Endometrial microvascular endothelial cells (primary cell): ENCODE results near the gene HSPA1L. TPM values are rescaled to one million over a fixed set of nuclear protein-coding genes. Genes with fewer than 3 reads are reported as not detected.
"Not testable (repeated sequence)": the region's sequence is repeated elsewhere in the genome, so short reads cannot be mapped to it uniquely, and the experiment has no call there.

Source experiments
- in situ Hi-C: cut with HindIII; loops from 2 replicates; pipeline ENCODE4 v1.10.0; 2017; ENCODE audit warnings: low sequenced_read_pairs, low pct_unique_long_range_greater_than_20kb; ENCODE audit errors: inconsistent ontology term
- total RNA-seq: library from RNA; depleted of rRNA; stranded (reverse); fragments of >200 nt; gene quantifications from one replicate; pipeline ENCODE4 v1.2.3, GENCODE V29; 2015; ENCODE audit errors: inconsistent ontology term

HSPA1L gene
- total RNA-seq, 1 donor from 2014 or later = 0.65 TPM

DNA sequence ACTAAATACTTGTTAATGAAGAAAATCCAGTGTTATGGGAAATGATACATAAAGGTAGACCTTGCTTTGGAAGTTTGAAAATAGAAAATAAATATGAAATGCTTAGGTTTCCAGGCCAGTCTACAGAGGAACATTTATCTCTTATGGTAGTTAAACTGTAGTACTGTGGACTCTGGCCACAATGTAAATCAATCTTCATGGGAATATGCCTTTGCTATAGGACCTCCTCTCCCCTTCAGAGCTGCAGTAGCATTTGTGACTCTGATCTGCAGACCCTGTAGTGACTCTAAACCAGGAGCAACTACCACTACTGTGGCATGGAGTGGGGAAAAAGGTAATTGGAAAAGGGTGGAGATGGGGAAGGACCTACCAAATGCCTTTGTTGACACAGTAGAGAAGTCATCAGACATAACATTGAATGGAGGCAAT, 4.8 kb upstream of the HSPA1L start:
- in situ Hi-C loops = no loop called here

DNA sequence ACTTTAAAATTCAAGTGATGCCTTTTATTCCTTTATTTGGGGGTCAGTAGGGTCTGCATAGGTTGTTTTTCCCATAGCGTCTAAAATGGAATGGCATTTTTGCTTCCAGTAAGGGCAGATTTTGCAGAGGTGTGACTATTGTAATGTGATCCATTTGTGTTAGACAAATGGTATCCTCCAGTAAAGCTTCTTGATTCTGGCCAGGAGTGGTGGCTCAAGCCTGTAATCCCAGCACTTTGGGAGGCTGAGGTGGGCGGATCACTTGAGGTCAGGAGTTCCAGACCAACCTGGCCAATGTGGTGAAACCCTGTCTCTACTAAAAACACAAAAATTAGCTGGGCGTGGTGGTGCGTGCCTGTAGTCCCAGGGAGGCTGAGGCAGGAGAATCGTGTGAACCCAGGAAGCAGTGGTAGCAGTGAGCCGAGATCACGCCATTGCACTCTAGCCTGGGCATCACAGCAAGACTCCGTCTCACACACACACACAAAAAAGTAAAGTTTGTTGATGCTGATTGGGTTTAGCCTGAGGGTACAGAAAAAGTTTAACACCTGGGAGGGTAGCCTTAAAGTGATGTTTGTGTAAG, 2.9 kb upstream of the HSPA1L start:
- in situ Hi-C loops = not testable (repeated sequence)

DNA sequence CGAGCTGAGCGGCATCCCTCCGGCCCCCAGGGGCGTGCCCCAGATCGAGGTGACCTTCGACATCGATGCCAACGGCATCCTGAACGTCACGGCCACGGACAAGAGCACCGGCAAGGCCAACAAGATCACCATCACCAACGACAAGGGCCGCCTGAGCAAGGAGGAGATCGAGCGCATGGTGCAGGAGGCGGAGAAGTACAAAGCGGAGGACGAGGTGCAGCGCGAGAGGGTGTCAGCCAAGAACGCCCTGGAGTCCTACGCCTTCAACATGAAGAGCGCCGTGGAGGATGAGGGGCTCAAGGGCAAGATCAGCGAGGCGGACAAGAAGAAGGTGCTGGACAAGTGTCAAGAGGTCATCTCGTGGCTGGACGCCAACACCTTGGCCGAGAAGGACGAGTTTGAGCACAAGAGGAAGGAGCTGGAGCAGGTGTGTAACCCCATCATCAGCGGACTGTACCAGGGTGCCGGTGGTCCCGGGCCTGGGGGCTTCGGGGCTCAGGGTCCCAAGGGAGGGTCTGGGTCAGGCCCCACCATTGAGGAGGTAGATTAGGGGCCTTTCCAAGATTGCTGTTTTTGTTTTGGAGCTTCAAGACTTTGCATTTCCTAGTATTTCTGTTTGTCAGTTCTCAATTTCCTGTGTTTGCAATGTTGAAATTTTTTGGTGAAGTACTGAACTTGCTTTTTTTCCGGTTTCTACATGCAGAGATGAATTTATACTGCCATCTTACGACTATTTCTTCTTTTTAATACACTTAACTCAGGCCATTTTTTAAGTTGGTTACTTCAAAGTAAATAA, 2.2 kb upstream of the HSPA1L start:
- in situ Hi-C loops = not testable (repeated sequence)

DNA sequence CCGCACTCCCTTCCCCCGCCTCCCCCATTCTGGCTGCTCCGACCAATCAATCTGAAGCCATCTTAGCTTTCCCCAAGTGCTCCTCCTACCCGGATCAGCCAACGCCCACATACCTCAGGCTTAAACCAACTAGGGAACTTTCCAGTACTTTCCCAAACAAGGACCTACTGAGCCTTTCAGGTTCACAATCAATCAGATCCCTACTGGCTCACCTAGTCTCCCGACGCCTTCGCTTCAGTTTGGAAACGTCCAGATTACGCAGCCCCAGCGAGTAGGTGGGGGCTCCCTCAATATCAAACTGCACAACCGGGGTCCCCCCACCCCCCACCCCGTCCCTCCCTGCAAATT, 432 bp downstream of the HSPA1L start:
- in situ Hi-C loops = no loop called here

DNA sequence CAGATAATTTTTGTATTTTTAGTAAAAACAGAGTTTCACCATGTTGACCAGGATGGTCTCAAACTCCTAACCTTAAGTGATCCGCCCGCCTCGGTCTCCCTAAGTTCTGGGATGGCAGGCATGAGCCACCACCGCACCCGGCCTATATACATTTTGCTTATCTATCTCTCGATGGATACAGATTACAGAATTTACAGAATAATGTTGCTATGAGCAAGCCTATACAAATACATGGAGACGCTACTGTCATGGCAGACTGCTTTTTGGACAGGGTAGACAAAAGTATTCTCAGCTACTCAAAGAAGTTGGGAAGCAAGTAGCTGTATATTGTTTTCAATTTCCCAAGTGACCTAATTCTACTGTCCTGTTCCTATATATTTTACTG, 1.6 kb downstream of the HSPA1L start:
- in situ Hi-C loops = no loop called here

DNA sequence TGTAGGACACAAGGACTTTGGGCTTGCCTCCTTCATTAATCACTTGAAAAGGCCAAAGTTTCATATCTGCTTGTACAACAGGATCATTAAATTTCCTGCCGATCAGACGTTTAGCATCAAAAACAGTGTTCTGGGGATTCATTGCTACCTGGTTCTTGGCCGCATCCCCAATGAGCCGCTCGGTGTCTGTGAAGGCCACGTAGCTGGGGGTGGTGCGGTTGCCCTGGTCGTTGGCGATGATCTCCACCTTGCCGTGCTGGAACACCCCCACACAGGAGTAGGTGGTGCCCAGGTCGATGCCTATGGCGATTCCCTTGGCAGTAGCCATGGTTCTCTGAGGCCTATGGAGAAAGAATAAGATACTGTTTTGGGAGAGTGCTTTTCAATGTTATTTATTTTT, 3.4 kb downstream of the HSPA1L start:
- in situ Hi-C loops = no loop called here

DNA sequence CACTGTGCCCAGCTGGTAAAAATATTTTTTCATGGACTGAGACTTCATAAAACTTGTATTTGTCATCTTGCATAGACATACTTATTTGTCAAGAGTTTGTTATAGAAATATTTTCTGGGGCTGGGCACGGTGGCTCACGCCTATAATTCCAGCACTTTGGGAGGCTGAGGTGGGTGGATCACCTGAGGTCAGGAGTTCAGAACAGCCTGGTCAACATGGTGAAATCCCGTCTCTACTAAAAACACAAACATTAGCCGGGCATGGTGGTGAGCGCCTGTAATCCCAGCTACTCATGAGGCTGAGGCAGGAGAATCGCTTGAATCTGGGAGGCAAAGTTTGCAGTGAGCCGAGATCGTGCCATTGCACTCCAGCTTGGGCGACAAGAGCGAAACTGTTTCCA, 6.5 kb downstream of the HSPA1L start:
- in situ Hi-C loops = not testable (repeated sequence)

DNA sequence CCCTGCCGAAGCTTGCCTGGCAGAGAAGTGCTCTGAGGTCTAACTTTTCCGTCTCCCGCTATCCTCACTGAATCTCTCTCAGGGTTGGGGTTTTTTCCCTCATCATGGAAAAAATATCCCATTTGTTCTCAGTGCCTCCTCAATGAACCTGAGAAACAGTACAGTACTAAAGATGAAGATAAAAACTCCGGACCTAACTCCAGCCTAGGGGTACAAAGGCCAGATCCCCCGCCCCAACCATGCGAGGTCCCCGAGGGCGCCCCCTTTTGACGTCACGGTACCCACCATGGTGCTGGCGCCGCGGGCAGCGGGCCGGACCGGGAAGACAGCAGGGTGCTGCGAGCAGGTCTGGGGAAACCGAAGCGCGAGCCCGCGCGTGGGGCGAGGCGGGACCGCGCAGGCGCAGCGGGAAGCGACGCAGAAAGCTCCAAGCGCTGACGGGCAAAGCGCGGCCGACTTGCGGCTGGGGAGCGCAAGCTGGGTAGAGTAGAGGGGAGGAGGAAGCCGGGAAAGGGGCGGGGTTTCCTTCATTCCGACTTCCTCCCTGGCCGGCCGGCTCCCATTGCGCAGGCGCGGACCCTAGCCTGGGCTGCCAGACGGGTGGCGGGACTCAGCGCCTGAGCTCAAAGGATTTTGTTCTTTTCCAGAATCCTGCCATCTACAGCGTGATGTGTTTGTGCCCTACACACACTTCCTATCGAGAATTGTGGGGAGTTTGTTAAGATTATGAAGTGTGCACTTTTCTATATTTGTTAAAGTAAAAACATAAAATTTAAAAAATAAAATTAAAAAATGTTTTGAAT, 8.4 kb downstream of the HSPA1L start, which contains the start of gene LSM2:
Gene LSM2 (minus strand): TSS at position 497 of the 803 bp plus-strand sequence. CDS start 209 bp downstream, at position 288.
- in situ Hi-C loops = no loop called here

DNA sequence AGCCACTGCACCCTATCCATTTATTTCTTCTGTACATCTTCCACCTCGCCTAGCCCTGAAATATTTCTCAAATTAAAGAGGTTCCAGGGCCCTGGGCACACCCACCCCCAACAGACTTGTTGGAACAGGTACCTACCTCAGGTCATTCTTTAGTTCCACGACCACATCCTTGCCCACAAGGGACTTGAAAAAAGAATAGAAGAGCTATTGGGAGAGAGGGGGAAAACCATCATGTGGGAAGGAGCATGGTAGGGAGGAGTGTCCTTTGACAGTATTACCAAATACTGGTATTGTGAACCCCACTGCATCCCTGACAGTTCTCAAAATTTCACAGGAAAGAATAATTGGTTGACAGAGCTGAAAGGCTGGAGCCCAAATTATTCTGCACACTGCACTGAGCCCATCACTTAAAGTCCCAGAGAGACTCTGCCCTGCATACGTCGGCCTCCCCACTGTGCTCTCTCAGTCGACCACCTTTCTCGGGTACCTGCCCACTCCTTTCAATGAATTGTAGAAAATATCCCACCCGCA, 9.1 kb downstream of the HSPA1L start:
- in situ Hi-C loops = no loop called here

DNA sequence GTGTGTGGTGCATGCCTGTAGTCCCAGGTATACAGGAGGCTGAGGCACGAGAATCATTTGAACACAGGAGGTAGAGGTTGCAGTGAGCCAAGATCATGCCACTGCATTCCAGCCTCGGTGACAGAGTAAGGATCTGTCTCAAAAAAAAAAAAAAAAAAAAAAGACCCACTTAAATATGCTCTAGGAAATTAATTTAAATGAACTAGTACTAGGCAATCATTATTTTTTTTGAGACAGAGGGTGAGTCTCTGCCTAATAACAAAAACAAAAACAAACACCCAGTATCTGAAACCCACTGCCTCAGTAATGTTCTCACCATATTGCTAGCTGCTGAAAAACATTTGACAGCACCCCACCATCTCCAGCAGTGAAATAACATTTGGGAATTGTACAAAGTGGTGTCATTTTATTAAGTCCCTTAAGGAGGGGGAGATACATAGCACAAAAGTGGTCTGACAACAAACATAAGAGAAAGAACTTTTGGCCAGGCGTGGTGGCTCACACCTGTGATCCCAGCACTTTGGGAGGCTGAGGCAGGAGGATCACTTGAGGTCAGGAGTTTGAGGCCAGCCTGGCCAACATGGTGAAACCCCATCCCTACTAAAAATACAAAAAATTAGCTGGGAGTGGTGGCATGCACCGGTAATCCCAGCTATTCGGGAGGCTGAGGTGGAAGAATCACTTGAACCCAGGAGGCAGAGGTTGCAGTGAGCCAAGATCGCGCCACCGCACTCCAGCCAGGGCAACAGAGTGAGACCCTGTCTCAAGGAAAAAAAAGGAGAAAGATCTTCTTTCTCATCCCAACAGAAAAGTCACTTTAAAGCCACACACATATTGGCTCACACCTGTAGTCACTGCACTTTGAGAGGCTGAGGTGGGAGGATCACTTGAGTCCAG, 13.8 kb downstream of the HSPA1L start:
- in situ Hi-C loops = not testable (repeated sequence)

DNA sequence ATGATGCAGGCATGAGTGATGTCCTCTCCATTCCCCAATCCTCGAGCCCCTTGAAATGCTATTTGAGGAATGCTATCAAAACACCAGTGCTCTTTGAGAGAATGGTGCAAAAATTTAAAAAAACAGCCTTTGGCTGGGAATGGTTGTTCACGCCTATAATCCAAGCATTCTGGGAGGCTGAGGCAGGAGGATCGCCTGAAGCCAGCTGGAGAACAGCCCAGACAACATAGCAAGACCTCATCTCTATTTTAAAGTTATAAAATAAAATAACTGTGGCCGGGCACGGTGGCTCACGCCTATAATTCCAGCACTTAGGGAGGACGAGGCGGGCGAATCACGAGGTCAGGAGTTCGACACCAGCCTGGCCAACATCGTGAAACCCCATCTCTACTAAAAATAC, 15.3 kb downstream of the HSPA1L start:
- in situ Hi-C loops = no loop called here

DNA sequence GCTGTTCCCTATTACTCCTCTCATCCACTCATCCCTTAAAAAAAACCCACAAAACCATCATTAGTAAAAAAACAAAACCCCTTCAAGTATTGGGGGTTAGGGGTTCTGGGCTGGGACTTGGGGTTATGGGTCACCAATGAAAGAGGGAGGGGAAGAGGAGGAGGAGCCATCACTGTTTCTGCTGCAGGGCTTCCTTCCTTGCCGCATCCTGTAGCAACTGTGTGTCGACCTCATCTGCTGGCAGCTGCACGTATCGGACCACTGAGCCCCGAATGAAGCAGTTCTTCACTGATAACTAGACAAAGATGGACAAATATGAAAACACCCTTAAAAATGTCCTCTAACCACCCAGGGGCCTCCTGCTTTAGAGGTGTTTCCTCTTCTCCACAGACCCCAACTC, 17.5 kb downstream of the HSPA1L start:
- in situ Hi-C loops = no loop called here

DNA sequence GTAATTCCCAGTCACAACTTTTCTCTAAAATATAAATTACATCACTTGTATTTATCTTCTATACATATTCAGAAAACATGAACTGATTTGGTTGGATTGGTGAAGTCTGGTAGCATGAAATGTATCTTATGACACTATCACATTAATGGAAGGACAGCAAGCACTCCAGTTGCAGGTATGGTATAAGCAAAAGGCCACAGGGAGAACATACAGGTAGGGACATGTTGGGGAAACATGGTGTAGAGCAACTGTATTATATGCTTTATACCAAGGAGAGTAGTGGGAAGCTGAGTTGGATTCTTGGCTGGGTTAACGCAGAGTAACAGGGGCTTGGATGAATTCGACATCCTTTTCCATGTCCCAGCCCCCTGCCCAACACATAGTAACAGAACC, 18.1 kb downstream of the HSPA1L start:
- in situ Hi-C loops = no loop called here

DNA sequence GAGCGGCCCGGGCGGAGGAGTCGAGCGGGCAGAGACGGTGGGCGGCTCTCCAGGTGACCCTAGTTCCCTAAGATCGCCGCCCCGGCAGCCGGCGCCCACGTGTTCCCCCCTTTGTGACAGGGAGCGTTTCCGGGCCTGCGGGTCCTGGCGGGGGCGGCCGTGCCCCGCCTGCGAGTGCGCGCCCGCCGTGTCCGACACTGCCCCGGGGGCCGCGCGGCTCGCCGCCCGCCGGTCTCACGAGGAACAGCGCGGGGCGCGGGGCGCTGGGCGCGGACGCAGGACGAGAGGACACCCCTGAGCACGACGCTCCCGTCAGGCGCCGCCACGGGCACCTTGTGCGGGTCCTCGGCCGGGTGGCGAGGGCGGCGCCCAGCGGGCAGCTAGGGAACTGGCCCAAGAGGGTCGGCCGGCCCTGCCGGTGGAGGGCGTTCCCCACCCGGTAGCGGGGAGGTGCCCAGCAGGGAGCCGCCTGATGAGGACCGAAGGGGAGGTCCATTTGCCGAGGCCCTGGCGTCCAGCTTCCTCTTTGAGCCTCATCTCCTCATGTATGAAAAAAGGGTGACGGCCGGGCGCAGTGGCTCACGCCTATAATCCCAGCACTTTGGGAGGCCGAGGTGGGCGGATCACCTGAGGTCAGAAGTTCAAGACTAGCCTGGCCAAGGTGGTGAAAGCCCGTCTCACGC, 19.3 kb downstream of the HSPA1L start, which contains the start of gene VARS1:
Gene VARS1 (minus strand): TSS at position 137 of the 683 bp plus-strand sequence. CDS start 535 bp downstream, outside the sequence.
- in situ Hi-C loops = no loop called here

DNA sequence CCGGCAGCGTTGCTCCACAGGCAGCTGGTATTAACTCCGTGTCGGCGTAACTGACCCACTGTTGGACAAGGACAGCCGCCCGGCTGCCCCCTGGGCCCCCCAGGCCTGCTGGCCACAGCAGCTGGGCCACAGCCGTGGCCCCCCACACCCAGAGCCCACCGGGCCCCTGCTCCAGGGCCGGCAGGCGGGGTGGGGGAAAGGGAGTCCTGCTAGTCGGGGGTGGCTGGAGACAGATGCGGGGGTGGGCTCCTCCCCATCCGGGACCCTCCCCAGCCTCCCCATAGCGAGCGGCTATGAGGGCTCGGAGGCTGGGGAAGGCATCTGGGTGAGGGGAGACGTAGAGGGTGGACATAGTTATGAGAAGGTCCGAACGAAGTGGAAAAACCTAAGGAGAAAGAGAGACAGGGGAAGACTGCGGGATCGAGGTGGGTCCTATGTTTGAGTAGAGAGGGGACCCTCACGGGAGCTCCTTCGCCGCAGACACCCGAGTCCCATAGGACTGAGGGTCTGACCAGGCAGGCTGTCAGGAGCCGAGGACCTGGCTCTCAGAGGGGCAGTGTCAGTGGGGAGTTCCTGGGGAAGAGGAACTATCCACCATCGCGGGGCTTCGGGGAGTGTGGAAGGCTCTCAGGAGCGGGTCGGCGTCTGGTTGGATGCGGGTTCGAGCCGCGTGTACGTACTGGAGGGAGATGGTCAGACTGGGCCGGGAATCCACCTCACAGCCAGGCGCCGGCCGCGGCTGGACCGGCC, 20.0 kb downstream of the HSPA1L start:
- in situ Hi-C loops = no loop called here

DNA sequence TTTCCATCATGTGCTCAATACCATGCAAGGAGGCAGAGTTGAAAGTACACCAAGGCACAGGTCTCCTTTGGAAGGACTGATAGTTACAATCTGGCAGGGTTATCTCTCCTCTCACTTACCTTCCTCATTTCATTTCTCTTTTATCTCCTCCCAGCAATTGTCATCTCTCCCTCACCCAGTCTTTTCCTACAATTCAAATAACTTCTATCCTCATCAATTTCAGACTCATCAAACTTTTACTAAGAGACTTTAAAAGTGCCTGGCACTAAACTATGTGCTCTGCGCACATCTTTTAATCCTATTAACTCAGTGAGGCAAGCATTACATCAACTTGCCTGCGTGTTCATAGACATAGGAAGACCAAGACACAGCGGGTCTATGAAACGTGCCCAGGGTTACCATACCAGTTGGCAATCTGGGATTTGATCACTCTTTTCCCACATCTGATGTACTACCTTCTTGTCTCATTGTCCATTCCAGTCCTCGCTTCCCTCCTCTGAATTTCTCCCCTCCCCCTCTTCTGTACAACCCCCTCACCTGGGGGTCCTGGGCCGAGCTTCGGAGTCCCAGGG, 20.7 kb downstream of the HSPA1L start:
- in situ Hi-C loops = no loop called here

DNA sequence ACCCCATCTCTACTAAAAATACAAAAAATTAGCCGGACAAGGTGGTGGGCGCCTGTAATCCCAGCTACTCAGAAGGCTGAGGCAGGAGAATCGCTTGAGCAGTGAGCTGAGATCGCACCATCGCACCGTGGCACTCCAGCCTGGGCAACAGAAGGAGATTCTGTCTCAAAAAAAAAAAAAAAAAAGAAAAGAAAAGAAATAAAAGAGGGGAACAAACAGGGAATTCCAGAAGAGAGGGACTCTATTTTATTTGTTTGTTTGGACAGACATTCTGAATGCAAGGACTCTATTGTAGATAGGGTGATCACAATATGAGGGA, 21.2 kb downstream of the HSPA1L start:
- in situ Hi-C loops = not testable (repeated sequence)
